ENCODE measurements around the gene ADIRF.

- TF ChIP-seq CTCF (IDR thresholded peaks at IDR 0.05) (no peak), RELA (CRISPR knock-in tag; IDR thresholded peaks at IDR 0.05; ENCODE audit: borderline replicate concordance) (no peak), FOXP4 (CRISPR knock-in tag; IDR thresholded peaks at IDR 0.05) (no peak), ZNF232 (CRISPR knock-in tag; IDR thresholded peaks at IDR 0.05) (no peak), MAX (CRISPR knock-in tag; IDR thresholded peaks at IDR 0.05) (no peak), ZNF512 (CRISPR knock-in tag; IDR thresholded peaks at IDR 0.05; ENCODE audit: borderline replicate concordance) (no peak), ZNF423 (CRISPR knock-in tag; IDR thresholded peaks at IDR 0.05) (no peak), ZNF671 (CRISPR knock-in tag; IDR thresholded peaks at IDR 0.05) (no peak), TCF7 (CRISPR knock-in tag; IDR thresholded peaks at IDR 0.05; ENCODE audit: low read depth) (no peak), CREM (CRISPR knock-in tag; IDR thresholded peaks at IDR 0.05) (no peak), STAT6 (CRISPR knock-in tag; conservative IDR thresholded peaks at IDR 0.05; ENCODE audit: low read depth) (no peak)
Observed at GRCh38 chr10:86988520-86988919, 20.2 kb downstream of the ADIRF start.

All from WTC11 (cell line).